Large intestine (tissue), 3 donors: ENCODE measurements around the gene TRMT2B. TPM values are rescaled to one million over a fixed set of nuclear protein-coding genes. Genes with fewer than 3 reads are reported as not detected.
"Not testable (repeated sequence)": the region's sequence is repeated elsewhere in the genome, so short reads cannot be mapped to it uniquely, and the experiment has no call there.

Experiments
- DNase-seq, 2 donors: peaks; one replicate each; pipeline versions ENCODE4 v3.0.0 to v3.0.0-alpha.2; 2013
- H3K27ac ChIP-seq: one replicate; pipeline ENCODE4 v1.5.1; 2013; ENCODE audit warnings: low read length
- H3K27me3 ChIP-seq: 2 replicates; pipeline ENCODE4 v1.6.1; 2013; ENCODE audit warnings: low read length; ENCODE audit not compliant: control insufficient read depth, insufficient read depth
- H3K36me3 ChIP-seq: 2 replicates; pipeline ENCODE4 v1.6.1; 2013; ENCODE audit warnings: low read length; ENCODE audit not compliant: control insufficient read depth, insufficient read depth
- H3K4me1 ChIP-seq: one replicate; pipeline ENCODE4 v1.6.1; 2013; ENCODE audit warnings: low read length; ENCODE audit not compliant: control insufficient read depth, insufficient read depth
- H3K4me3 ChIP-seq: one replicate; pipeline ENCODE4 v1.5.1; 2013; ENCODE audit warnings: low read length
- H3K9me3 ChIP-seq: one replicate; pipeline ENCODE4 v1.6.1; 2013; ENCODE audit warnings: mild to moderate bottlenecking, low read depth, low read length, moderate library complexity; ENCODE audit not compliant: control insufficient read depth
- WGBS: methylation state at CpG from one replicate; pipeline ENCODE4 v1.1.5; 2013; ENCODE audit warnings: low lambda C conversion rate; ENCODE audit not compliant: insufficient coverage; 5-methylcytosine and 5-hydroxymethylcytosine counted together
- polyA plus RNA-seq: library from polyadenylated mRNA; unstranded; fragments of 120-200 nt; gene quantifications from one replicate; pipeline ENCODE4 v1.2.1, GENCODE V29; 2013

The TRMT2B gene
- polyA plus RNA-seq, 1 donor = 14.4 TPM

DNA sequence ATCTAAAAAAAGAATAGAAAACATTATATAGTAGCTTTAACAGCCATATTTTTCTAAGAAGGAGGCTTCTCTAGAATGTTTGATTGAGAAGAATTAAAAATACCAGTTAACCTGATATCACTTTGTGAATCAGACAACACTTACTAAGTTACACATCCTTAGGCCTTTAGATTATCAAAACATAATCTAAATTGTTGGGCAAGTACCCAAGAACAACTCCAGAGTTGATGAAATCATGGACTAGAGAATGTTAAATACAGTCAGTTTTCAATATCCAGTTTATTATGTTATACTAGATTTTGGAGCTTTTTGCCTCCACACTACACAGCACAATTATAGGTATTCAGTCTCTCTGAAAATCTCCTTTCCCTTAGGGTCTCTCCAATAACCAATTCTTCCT, 42.8 kb downstream of the TRMT2B start:
- Histone ChIP-seq H3K36me3 (peaks cover 6% of the 10 kb centered on the region), H3K4me1 (no peaks in the 10 kb centered on the region), H3K9me3 (no peaks in the 10 kb centered on the region), H3K27me3 (no peaks in the 10 kb centered on the region), H3K4me3 (no peak overlapping the region), H3K27ac (no peak overlapping the region)
- DNase-seq = no peak

DNA sequence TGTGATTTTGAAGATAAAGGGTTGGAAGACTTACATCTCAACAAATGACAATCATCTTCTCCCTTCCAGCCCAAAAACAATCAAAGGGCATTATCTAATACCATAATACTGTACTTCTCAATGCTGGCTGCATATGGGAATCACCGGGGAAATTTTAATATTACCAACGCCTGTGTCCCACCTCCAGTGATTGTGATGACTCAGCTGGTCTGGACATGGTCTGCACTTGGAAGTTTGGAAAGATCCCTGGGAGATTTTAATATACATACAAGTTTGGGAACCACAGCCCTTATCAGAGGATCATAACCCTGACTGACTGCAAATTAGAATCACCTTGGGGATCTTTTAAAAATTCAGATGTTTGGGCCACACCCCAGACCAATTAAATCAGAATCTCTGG, 52.5 kb downstream of the TRMT2B start:
- Histone ChIP-seq H3K9me3 (no peaks in the 10 kb centered on the region), H3K36me3 (no peaks in the 10 kb centered on the region), H3K4me3 (no peak overlapping the region), H3K4me1 (peaks cover 6% of the 10 kb centered on the region), H3K27ac (no peak overlapping the region), H3K27me3 (no peaks in the 10 kb centered on the region)
- no peak for DNase-seq
- no CpG with 5 or more reads among the region's 2 CpGs for WGBS

DNA sequence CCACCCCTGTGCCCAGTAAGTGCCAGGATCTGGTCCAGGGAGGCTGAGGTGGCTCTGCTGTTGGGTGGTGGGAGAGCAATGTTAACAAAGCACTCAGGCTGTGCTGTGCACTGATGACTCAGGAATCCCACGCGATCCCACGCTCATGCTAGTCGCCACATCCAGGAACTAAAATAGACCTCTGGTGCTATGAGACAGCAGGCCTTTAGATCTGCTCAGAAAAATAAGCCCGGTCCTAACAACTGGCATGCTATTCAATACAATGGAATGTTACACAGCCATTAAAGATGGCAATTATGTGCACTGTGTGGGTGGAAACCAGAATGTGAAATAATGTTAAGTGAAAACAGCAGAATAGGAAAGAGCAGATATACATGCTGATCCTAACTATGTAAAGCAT, 56.4 kb downstream of the TRMT2B start:
- H3K27ac ChIP-seq = no peak overlapping the region
- H3K9me3 ChIP-seq = no peaks in the 10 kb centered on the region
- H3K4me3 ChIP-seq = no peak overlapping the region
- no peaks in the 10 kb centered on the region for H3K36me3 ChIP-seq
- H3K4me1 ChIP-seq = peaks cover 11% of the 10 kb centered on the region
- DNase-seq = no peak
- H3K27me3 ChIP-seq = no peaks in the 10 kb centered on the region
- WGBS = no CpG with 5 or more reads among the region's 5 CpGs

DNA sequence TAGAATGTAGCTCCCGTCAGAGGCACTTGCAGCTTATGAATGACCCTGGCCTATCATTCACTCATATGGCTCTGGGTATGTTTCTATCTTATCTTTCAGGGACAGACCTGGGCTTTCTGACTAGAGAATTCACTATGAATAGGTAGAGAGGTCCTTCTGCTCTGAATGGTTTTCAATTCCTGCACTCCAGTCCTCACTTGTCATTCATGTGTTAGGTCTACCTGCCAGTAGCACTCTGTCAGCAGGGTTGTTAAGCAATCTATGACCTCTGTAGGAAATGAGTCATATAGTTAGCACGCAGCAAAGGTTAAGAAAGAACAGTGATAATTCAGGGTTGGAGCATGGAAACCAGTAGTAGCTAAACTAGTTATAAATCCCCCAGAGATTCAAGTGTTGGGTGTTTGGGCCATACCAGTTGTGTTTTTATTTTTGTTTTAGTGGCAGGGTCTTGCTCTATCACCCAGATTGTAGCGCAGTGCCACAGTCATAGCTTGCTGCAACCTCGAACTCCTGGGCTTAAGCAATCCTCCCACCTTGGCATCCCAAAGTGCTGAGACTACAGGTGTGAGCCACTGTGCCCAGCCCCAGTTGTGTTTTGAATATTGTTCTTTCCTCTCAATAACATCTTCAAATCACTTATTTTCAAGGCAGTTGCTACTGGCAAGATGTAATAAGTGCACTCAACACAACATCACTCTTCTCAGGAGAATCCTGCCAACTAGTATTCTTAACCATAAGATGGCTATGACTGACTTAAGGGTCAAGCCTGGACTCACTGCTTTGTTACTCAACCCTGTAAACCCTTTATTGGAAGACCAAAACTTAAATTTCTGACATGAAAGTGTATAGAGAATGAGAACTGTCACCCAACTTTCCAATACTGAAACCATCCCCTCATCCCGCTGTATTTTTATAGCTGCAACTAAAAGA, 57.3 kb downstream of the TRMT2B start:
- peaks cover 11% of the 10 kb centered on the region for H3K4me1 ChIP-seq
- H3K9me3 ChIP-seq = no peaks in the 10 kb centered on the region
- WGBS = no CpG with 5 or more reads among the region's 5 CpGs
- no peaks in the 10 kb centered on the region for H3K36me3 ChIP-seq
- peak; percentile 51 to 79 for DNase-seq
- H3K27ac ChIP-seq = peak overlapping the region; percentile 79
- H3K27me3 ChIP-seq = no peaks in the 10 kb centered on the region
- H3K4me3 ChIP-seq = no peak overlapping the region

DNA sequence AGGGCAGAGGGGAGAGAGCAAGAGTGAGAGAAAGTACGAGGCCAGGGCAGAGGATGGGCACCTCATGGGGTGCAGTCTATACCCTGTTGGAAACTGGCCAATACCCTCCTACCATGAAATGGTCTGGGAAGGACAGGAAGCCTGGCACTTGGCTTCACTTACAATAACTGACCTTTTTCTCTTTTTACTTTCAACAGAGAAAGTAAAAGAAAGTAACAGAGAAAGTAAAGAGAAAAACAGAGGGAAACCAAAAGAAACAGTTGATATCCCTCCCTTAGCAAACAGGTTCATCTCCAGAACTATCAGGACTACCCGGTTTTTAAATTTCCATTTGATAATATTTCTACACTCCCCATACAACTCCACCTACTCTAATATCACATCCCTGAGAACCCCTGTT, 61.8 kb downstream of the TRMT2B start:
- no peak for DNase-seq
- Histone ChIP-seq H3K9me3 (no peaks in the 10 kb centered on the region), H3K36me3 (peaks cover 4% of the 10 kb centered on the region), H3K27ac (no peak overlapping the region), H3K4me3 (no peak overlapping the region), H3K4me1 (peaks cover 11% of the 10 kb centered on the region), H3K27me3 (no peaks in the 10 kb centered on the region)
- no CpG with 5 or more reads among the region's 2 CpGs for WGBS

DNA sequence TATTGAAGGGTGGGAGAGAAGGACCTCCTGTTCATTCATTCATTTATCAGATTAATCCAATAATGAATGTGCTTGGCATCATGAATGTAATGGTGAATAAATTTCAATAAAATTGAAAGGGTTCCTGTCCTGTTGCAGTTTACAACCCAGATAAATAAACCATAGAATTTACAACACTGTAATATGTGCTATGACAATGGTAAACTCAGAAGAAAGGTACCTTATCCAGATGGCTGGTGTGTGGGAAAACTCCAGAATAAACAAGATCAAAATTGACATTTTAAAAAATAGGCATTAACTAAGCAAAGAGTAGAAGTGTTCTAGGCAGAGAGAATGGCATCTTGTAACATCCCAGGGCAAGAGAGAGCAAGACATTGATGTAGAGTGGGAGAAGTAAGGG, 67.1 kb downstream of the TRMT2B start:
- Histone ChIP-seq H3K36me3 (peaks cover 4% of the 10 kb centered on the region), H3K27ac (no peak overlapping the region), H3K27me3 (no peaks in the 10 kb centered on the region), H3K4me3 (no peak overlapping the region), H3K4me1 (no peaks in the 10 kb centered on the region), H3K9me3 (no peaks in the 10 kb centered on the region)
- no peak for DNase-seq

DNA sequence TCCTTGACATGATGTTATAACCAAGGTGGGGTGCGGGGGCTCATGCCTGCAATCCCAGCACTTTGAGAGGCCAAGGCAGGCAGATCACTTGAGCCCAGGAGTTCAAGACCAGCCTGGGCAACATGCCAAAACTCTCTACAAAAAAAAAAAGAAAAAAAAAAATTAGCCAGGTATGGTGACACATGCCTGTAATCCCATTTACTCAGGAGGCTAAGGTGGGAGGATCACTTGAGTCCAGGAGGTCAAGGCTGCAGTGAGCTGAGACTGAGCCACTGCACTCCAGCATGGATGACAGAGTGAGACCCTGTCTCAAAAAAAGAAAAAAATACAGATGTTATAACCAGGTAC, 70.4 kb downstream of the TRMT2B start:
- WGBS = no CpG with 5 or more reads among the region's 1 CpG
- DNase-seq, H3K36me3 ChIP-seq, H3K4me3 ChIP-seq, H3K27me3 ChIP-seq, H3K4me1 ChIP-seq, H3K9me3 ChIP-seq, H3K27ac ChIP-seq: not testable (repeated sequence)

DNA sequence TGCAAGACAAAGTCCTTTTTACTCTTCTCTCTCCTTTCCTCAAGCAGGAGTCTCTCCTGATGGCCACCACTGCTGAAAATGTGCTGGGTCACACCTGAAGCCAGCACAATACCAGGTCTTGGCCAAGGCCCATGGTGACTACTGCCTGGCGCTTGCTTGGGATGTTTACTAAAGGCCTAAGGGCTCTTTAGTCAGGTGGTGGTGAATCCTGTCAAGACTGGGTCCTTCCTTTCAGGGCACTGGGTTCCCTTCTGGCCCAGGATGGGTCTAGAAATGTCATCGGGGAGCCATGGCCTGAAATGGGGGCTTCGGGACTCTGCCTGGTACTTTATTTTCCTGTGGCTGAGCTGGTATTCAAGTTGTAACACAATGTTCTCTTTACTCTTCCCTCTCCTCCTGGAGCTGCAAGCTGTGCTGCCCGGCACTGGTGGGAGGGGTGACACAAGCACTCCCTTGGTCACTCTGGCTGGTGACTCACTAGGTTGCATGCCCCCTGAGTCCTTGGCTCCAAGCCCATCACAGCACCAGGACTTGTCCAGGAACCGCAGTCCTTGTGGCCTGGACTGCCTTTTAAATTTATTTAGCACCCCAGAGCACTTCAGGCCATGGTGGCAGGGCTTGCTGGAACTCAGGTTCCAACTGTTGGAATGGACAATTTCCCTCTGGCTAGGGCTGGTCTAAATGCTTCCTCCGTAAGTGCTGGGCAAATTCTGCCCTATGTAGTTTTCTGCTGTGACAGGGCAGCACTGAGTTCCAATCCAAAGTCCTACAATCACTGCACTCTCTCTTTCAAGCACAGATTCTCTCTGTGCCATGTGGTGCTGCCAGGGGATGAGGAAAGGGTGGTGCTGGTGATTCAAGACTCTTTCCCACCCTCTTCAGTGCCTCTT, 71.1 kb downstream of the TRMT2B start:
- H3K9me3 ChIP-seq = no peaks in the 10 kb centered on the region
- no peak overlapping the region for H3K27ac ChIP-seq
- H3K36me3 ChIP-seq = no peaks in the 10 kb centered on the region
- no peak for DNase-seq
- no peak overlapping the region for H3K4me3 ChIP-seq
- H3K4me1 ChIP-seq = no peaks in the 10 kb centered on the region
- no peaks in the 10 kb centered on the region for H3K27me3 ChIP-seq
- WGBS = no CpG with 5 or more reads among the region's 6 CpGs

DNA sequence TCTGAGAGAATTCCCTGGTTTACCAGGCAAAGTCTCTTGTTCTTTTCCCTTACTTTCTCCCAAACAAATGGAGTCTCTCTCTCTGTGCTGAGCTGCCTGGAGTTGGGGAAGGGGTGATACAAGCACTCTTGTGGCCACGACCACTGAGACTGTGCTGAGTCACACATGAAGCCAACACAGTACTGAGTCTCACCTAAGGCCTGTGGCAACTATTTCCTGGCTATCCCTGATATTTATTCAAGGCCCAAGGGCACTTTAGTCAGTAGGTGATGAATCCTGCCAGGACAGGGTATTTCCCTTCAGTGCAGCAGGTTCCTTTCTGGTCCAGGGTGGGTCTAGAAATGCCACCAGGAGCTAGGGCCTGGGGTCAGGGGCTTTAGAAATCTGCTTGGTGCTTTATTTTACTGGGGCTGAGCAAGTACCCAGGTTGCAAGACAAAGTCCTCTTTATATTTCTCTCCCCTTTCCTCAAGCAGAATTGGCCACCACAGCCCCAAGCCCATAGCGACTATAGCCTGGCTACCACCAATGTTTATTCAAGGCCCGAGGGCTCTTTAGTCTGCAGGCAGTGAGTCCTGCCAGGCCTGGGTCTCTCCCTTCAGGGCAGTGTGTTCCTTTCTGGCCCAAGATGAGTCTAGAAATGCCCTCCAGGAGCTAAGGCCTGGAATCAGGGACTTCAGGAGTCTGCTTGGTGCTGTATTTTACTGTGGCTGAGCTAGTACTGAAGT, 71.9 kb downstream of the TRMT2B start:
- Histone ChIP-seq H3K4me1 (no peaks in the 10 kb centered on the region), H3K27ac (no peak overlapping the region), H3K36me3 (no peaks in the 10 kb centered on the region), H3K9me3 (no peaks in the 10 kb centered on the region), H3K4me3 (no peak overlapping the region), H3K27me3 (no peaks in the 10 kb centered on the region)
- no CpG with 5 or more reads among the region's 3 CpGs for WGBS
- no peak for DNase-seq

DNA sequence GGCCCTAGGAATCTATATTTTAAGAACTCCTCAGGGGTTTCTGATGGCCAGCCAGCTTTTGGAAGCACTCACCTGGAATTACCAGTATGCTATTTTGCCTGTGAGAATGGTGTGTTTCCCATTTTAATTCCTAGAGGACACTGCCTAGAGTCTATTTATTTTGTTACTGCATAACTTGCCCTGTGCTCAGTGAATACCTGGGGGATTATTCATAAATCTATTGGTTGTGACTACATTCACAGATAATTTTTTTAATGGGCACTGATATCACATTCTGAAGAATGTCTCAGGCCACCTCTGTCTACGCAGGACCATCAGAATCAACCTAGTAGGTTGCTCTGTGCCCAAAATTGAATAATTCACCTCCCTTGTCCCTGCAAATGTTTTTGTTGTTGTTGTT, 75.7 kb downstream of the TRMT2B start:
- Histone ChIP-seq H3K4me3 (no peak overlapping the region), H3K4me1 (no peaks in the 10 kb centered on the region), H3K9me3 (peaks cover 2% of the 10 kb centered on the region), H3K27me3 (no peaks in the 10 kb centered on the region), H3K36me3 (no peaks in the 10 kb centered on the region), H3K27ac (no peak overlapping the region)
- no CpG with 5 or more reads among the region's 1 CpG for WGBS
- no peak for DNase-seq
